IMR-90 (cell line): ENCODE results near the gene CCDC69. TPM values are rescaled to one million over a fixed set of nuclear protein-coding genes. Genes with fewer than 3 reads are reported as not detected.

Source experiments
- ATAC-seq: fragments of 200-7000 bp; cut with Tn5 transposase; 2 replicates; pipeline ENCODE4 v1.9.1; 2020; ENCODE audit warnings: low read depth, mild to moderate bottlenecking, moderate library complexity
- BruUV-seq: library from RNA; stranded (reverse); fragments of 400-500 nt; replicated peaks from 2 replicates; lab custom pipeline; 2021; lab: Mats Ljungman, UMichigan
- CTCF ChIA-PET: fragments of 300-600 bp; formaldehyde crosslinking; extraction: SDS; loops from one replicate; lab custom pipeline; 2021; ENCODE audit warnings: antibody characterized with exemption; lab: Yijun Ruan, JAX
- POLR2A ChIA-PET: fragments of 300-600 bp; sonication (Branson Sonifier 250); formaldehyde crosslinking; loops from one replicate; lab custom pipeline; 2022; ENCODE audit warnings: antibody characterized with exemption; ENCODE audit not compliant: unreplicated experiment; lab: Charles Lee
- DNase-seq: peaks from one replicate; pipeline ENCODE4 v3.0.0; 2013
- H2AFZ ChIP-seq: replicated peaks from 2 replicates; pipeline ENCODE3; 2013; ENCODE audit warnings: low read length, mild to moderate bottlenecking; ENCODE audit not compliant: poor library complexity
- H2AK5ac ChIP-seq: 2 replicates; pipeline ENCODE4 v1.6.1; 2013; ENCODE audit warnings: low read depth, low read length, inconsistent platforms
- H2AK9ac ChIP-seq: replicated peaks from 2 replicates; pipeline ENCODE3; 2013; ENCODE audit warnings: mild to moderate bottlenecking, low read depth, low read length, moderate library complexity; ENCODE audit not compliant: poor library complexity
- H2BK120ac ChIP-seq: 2 replicates; pipeline ENCODE4 v1.6.1; 2013; ENCODE audit warnings: low read depth, low read length, inconsistent platforms
- H2BK15ac ChIP-seq: 3 replicates; pipeline ENCODE4 v1.6.1; 2013; ENCODE audit warnings: low read depth, low read length, inconsistent platforms
- H2BK20ac ChIP-seq: 2 replicates; pipeline ENCODE4 v1.6.1; 2013; ENCODE audit warnings: low read depth, mild to moderate bottlenecking, inconsistent platforms, low read length, moderate library complexity
- H2BK5ac ChIP-seq: 2 replicates; pipeline ENCODE4 v1.6.1; 2013; ENCODE audit warnings: mild to moderate bottlenecking, low read depth, low read length, inconsistent platforms; ENCODE audit not compliant: poor library complexity, severe bottlenecking
- H3K14ac ChIP-seq: replicated peaks from 2 replicates; pipeline ENCODE4 v1.6.1; 2013; ENCODE audit warnings: low read depth, low read length, inconsistent platforms
- H3K18ac ChIP-seq: 2 replicates; pipeline ENCODE4 v1.6.1; 2013; ENCODE audit warnings: low read depth, low read length, control low read depth
- H3K23ac ChIP-seq: 2 replicates; pipeline ENCODE4 v1.6.1; 2013; ENCODE audit warnings: low read depth, low read length, inconsistent platforms
- H3K27ac ChIP-seq: 2 replicates; pipeline ENCODE4 v1.5.1; 2013; ENCODE audit warnings: mild to moderate bottlenecking, control low read depth, low read length; ENCODE audit not compliant: insufficient read depth
- H3K27me3 ChIP-seq: 2 replicates; pipeline ENCODE4 v1.6.1; 2013; ENCODE audit warnings: low read length; ENCODE audit not compliant: control insufficient read depth, insufficient read depth
- H3K36me3 ChIP-seq: 2 replicates; pipeline ENCODE4 v1.6.1; 2013; ENCODE audit warnings: low read length, mixed read lengths; ENCODE audit not compliant: control insufficient read depth, insufficient read depth
- H3K4ac ChIP-seq: 2 replicates; pipeline ENCODE4 v1.6.1; 2013; ENCODE audit warnings: low read depth, low read length, inconsistent platforms
- H3K4me1 ChIP-seq: 2 replicates; pipeline ENCODE4 v1.6.1; 2013; ENCODE audit warnings: low read length, mixed read lengths; ENCODE audit not compliant: control insufficient read depth, insufficient read depth
- H3K4me2 ChIP-seq: 2 replicates; pipeline ENCODE4 v1.6.1; 2013; ENCODE audit warnings: low read depth, mild to moderate bottlenecking, control low read depth, low read length, moderate library complexity
- H3K4me3 ChIP-seq: 2 replicates; pipeline ENCODE4 v1.5.1; 2013; ENCODE audit warnings: low read depth, mild to moderate bottlenecking, control low read depth, low read length, moderate library complexity; ENCODE audit not compliant: insufficient read depth
- H3K56ac ChIP-seq: 2 replicates; pipeline ENCODE4 v1.6.1; 2013; ENCODE audit warnings: low read length, inconsistent platforms; ENCODE audit not compliant: insufficient read depth; ENCODE audit errors: extremely low read depth
- H3K79me1 ChIP-seq, 2 experiments: 2 replicates each; pipeline ENCODE4 v1.6.1; 2013; ENCODE audit warnings: low read length in 2 of 2, inconsistent platforms in 1 of 2, low read depth in 1 of 2
- H3K9ac ChIP-seq: 2 replicates; pipeline ENCODE4 v1.6.1; 2013; ENCODE audit warnings: low read depth, low read length, control low read depth
- H3K9me1 ChIP-seq: 2 replicates; pipeline ENCODE4 v1.6.1; 2013; ENCODE audit warnings: low read length, inconsistent platforms; ENCODE audit not compliant: insufficient read depth
- H3K9me3 ChIP-seq: 2 replicates; pipeline ENCODE4 v1.6.1; 2013; ENCODE audit warnings: low read length; ENCODE audit not compliant: control insufficient read depth, insufficient read depth
- H4K20me1 ChIP-seq: 2 replicates; pipeline ENCODE4 v1.6.1; 2013; ENCODE audit warnings: low read length, inconsistent platforms; ENCODE audit not compliant: insufficient read depth
- H4K5ac ChIP-seq: 2 replicates; pipeline ENCODE4 v1.6.1; 2013; ENCODE audit warnings: mild to moderate bottlenecking, low read depth, low read length, control low read depth
- H4K8ac ChIP-seq, 2 experiments: 2 replicates each; pipeline ENCODE4 v1.6.1; 2013; ENCODE audit warnings: low read depth in 2 of 2, low read length in 2 of 2, control low read depth in 1 of 2, inconsistent platforms in 1 of 2
- H4K91ac ChIP-seq: 2 replicates; pipeline ENCODE4 v1.6.1; 2013; ENCODE audit warnings: low read depth, low read length, inconsistent platforms; ENCODE audit not compliant: insufficient read depth
- BHLHE40 ChIP-seq: fragments of 150-350 bp; IDR thresholded peaks from 2 replicates; pipeline ENCODE4 v1.6.1; 2016; ENCODE audit warnings: mild to moderate bottlenecking, low read depth, low read length
- CEBPB ChIP-seq: IDR thresholded peaks from 2 replicates; pipeline ENCODE4 v1.6.1; 2012; ENCODE audit warnings: low read depth, low read length, improper control_type of control experiment
- CHD1 ChIP-seq: IDR thresholded peaks from 2 replicates; pipeline ENCODE4 v1.6.1; 2012; ENCODE audit warnings: low read depth, low read length, improper control_type of control experiment
- FOS ChIP-seq: fragments of 150-350 bp; IDR thresholded peaks from 2 replicates; pipeline ENCODE4 v1.6.1; 2016; ENCODE audit warnings: low read depth, low read length
- MAFK ChIP-seq: IDR thresholded peaks from 2 replicates; pipeline ENCODE4 v1.6.1; 2012; ENCODE audit warnings: low read depth, low read length, improper control_type of control experiment
- MAZ ChIP-seq: IDR thresholded peaks from 2 replicates; pipeline ENCODE4 v1.6.1; 2012; ENCODE audit warnings: low read depth, mild to moderate bottlenecking, low read length, improper control_type of control experiment, moderate library complexity, borderline replicate concordance
- MXI1 ChIP-seq: IDR thresholded peaks from 2 replicates; pipeline ENCODE4 v1.6.1; 2012; ENCODE audit warnings: low read depth, mild to moderate bottlenecking, low read length, moderate library complexity, borderline replicate concordance
- NFE2L2 ChIP-seq: fragments of 150-350 bp; IDR thresholded peaks from 2 replicates; pipeline ENCODE4 v1.6.1; 2016; ENCODE audit warnings: low read depth, mild to moderate bottlenecking, low read length
- POLR2A ChIP-seq: IDR thresholded peaks from 2 replicates; pipeline ENCODE4 v1.6.1; 2012; ENCODE audit warnings: mild to moderate bottlenecking, low read depth, low read length
- RAD21 ChIP-seq: IDR thresholded peaks from 2 replicates; pipeline ENCODE4 v1.6.1; 2012; ENCODE audit warnings: low read length, improper control_type of control experiment
- RCOR1 ChIP-seq: IDR thresholded peaks from 2 replicates; pipeline ENCODE4 v1.6.1; 2012; ENCODE audit warnings: mild to moderate bottlenecking, low read length, improper control_type of control experiment; ENCODE audit not compliant: insufficient replicate concordance
- RFX5 ChIP-seq: IDR thresholded peaks from 2 replicates; pipeline ENCODE4 v1.8.0; 2012; ENCODE audit warnings: low read depth, mild to moderate bottlenecking, low read length, moderate library complexity
- SMC3 ChIP-seq: fragments of 150-350 bp; IDR thresholded peaks from 2 replicates; pipeline ENCODE4 v1.6.1; 2016; ENCODE audit warnings: low read depth, mild to moderate bottlenecking, antibody characterized with exemption, low read length, moderate library complexity
- WGBS, 2 experiments: methylation state at CpG; one replicate each; pipeline versions ENCODE4 v1.1.5 to v1.1.7; 2013; ENCODE audit warnings: missing lambda C conversion rate in 2 of 2; ENCODE audit not compliant: insufficient read length in 1 of 2; ENCODE audit errors: extremely low coverage in 2 of 2; 5-methylcytosine and 5-hydroxymethylcytosine counted together
- dilution Hi-C: fragments of 300-500 bp; cut with HindIII; formaldehyde crosslinking; loops from one replicate; pipeline ENCODE4 v1.14.3; 2018; ENCODE audit warnings: low sequenced_read_pairs; ENCODE audit not compliant: unreplicated experiment
- in situ Hi-C: fragments of 300-500 bp; cut with MboI; formaldehyde crosslinking; loops from 3 replicates; pipeline ENCODE4 v1.14.3; 2019; ENCODE audit warnings: low sequenced_read_pairs, inconsistent platforms, mixed read lengths
- intact Hi-C: fragments of 100-400 bp; cut with micrococcal nuclease; formaldehyde crosslinking; loops from 2 replicates; pipeline ENCODE4 v1.10.0; 2022
- polyA plus RNA-seq, 3 experiments: library from polyadenylated mRNA; depleted of rRNA; stranded (reverse); fragments of >200 nt; gene quantifications; 2 replicates each; pipeline ENCODE4 v1.2.3, GENCODE V29; 2012; ENCODE audit warnings: low replicate concordance in 1 of 3
- total RNA-seq: library from RNA; depleted of rRNA; stranded (reverse); fragments of >200 nt; gene quantifications from 2 replicates; pipeline ENCODE4 v1.2.3, GENCODE V29; 2012
- TF ChIP-seq, protein P1 (sequence below): fragments of 150-350 bp; IDR thresholded peaks from 2 replicates; pipeline ENCODE4 v1.6.1; 2016; ENCODE audit warnings: low read depth, mild to moderate bottlenecking, low read length, moderate library complexity, borderline replicate concordance
- TF ChIP-seq, protein P2 (sequence below): fragments of 150-350 bp; IDR thresholded peaks from 2 replicates; pipeline ENCODE4 v1.6.1; 2017; ENCODE audit warnings: mild to moderate bottlenecking, antibody characterized with exemption, low read length, low read depth
- TF ChIP-seq, protein P3 (sequence below): conservative IDR thresholded peaks from 2 replicates; pipeline ENCODE4 v1.5.1; 2012; ENCODE audit warnings: mild to moderate bottlenecking, low read depth, low read length, improper control_type of control experiment

CCDC69 gene
- total and polyA plus RNA-seq, 2 of the 4 experiments (the other 2 are of a cell fraction), result 0.36 to 0.48 TPM

DNA sequence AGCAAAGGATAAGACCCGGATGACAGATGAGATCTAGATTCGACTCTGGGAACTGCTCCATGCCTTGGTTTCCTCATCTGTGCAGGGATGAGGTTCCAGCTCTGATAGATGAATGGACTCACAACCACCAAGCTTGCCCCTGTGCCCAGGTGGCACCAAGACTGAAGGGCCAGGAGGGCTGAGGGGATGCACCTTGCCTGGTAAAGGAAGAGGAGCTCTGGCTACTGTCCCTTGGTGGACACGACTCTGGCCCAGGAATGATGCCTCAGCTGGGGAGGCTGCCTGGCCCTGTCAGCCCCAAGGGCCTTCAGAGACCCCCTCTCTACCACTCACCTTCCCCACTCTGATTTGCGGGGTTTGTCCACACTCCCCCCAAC, 41.4 kb downstream of the CCDC69 start:
- Histone ChIP-seq H3K4ac (no peak overlapping the region), H2BK15ac (no peak overlapping the region), H3K79me1 (no peaks in the 10 kb centered on the region), H3K18ac (no peak overlapping the region), H3K27me3 (peaks cover 12% of the 10 kb centered on the region), H3K23ac (no peak overlapping the region), H4K8ac (no peak overlapping the region), H3K9ac (no peak overlapping the region), H2AFZ (no peak overlapping the region), H2BK5ac (no peak overlapping the region), H2BK20ac (no peak overlapping the region), H4K91ac (no peak overlapping the region), H3K14ac (no peak overlapping the region), H3K4me1 (peaks cover 2% of the 10 kb centered on the region; the same call in 1 of the 2 replicates), H3K9me3 (no peaks in the 10 kb centered on the region), H3K27ac (no peak overlapping the region), H2AK5ac (no peak overlapping the region), H4K5ac (no peak overlapping the region), H2AK9ac (no peak overlapping the region), H3K4me2 (no peak overlapping the region), H4K20me1 (no peaks in the 10 kb centered on the region), H3K4me3 (no peak overlapping the region), H2BK120ac (no peak overlapping the region), H3K56ac (no peak overlapping the region), H3K36me3 (no peaks in the 10 kb centered on the region), H3K9me1 (no peaks in the 10 kb centered on the region)
- in situ Hi-C loops (no loop called here), dilution Hi-C loops (no loop called here), intact Hi-C loops (loop anchor here (5.0 kb wide), 1 partner anchor 40 kb away; the partner anchor contains the start of gene CCDC69)
- ChIA-PET POLR2A (no interaction called here), CTCF (interaction anchor here (0.6 to 0.9 kb wide), 2 partner anchors 11 to 27 kb away, joined by 3 read pairs; no protein-coding TSS in a partner anchor)
- no TSS peak for BruUV-seq
- ATAC-seq, result no peak
- no peak for DNase-seq
- 80% methylated on average over 3 of the region's 4 CpGs; no CpG with 5 or more reads in 1 of the 2 experiments for WGBS, 2 experiments
- TF ChIP-seq, protein P1, sequence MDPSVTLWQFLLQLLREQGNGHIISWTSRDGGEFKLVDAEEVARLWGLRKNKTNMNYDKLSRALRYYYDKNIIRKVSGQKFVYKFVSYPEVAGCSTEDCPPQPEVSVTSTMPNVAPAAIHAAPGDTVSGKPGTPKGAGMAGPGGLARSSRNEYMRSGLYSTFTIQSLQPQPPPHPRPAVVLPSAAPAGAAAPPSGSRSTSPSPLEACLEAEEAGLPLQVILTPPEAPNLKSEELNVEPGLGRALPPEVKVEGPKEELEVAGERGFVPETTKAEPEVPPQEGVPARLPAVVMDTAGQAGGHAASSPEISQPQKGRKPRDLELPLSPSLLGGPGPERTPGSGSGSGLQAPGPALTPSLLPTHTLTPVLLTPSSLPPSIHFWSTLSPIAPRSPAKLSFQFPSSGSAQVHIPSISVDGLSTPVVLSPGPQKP, result no peak
- TF ChIP-seq MAZ, result no peak
- TF ChIP-seq RFX5, result no peak
- no peak for TF ChIP-seq RAD21
- TF ChIP-seq CEBPB, result no peak
- TF ChIP-seq, protein P2, sequence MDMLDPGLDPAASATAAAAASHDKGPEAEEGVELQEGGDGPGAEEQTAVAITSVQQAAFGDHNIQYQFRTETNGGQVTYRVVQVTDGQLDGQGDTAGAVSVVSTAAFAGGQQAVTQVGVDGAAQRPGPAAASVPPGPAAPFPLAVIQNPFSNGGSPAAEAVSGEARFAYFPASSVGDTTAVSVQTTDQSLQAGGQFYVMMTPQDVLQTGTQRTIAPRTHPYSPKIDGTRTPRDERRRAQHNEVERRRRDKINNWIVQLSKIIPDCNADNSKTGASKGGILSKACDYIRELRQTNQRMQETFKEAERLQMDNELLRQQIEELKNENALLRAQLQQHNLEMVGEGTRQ, result no peak
- TF ChIP-seq, protein P3, sequence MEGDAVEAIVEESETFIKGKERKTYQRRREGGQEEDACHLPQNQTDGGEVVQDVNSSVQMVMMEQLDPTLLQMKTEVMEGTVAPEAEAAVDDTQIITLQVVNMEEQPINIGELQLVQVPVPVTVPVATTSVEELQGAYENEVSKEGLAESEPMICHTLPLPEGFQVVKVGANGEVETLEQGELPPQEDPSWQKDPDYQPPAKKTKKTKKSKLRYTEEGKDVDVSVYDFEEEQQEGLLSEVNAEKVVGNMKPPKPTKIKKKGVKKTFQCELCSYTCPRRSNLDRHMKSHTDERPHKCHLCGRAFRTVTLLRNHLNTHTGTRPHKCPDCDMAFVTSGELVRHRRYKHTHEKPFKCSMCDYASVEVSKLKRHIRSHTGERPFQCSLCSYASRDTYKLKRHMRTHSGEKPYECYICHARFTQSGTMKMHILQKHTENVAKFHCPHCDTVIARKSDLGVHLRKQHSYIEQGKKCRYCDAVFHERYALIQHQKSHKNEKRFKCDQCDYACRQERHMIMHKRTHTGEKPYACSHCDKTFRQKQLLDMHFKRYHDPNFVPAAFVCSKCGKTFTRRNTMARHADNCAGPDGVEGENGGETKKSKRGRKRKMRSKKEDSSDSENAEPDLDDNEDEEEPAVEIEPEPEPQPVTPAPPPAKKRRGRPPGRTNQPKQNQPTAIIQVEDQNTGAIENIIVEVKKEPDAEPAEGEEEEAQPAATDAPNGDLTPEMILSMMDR, result no peak
- TF ChIP-seq POLR2A, result no peak
- TF ChIP-seq SMC3, result no peak
- TF ChIP-seq RCOR1, result no peak
- no peak for TF ChIP-seq MXI1
- no peak for TF ChIP-seq FOS
- no peak for TF ChIP-seq CHD1
- TF ChIP-seq MAFK, result no peak
- no peak for TF ChIP-seq NFE2L2
- TF ChIP-seq BHLHE40, result no peak
